GM19468 (cell line): ENCODE results near the gene ENDOD1.
"Not testable (repeated sequence)": the region's sequence is repeated elsewhere in the genome, so short reads cannot be mapped to it uniquely, and the experiment has no call there.

Experiments
- ATAC-seq: cut with Tn5 transposase; IDR thresholded peaks from one replicate; pipeline ENCODE4 v1.9.1; 2021; ENCODE audit warnings: mild to moderate bottlenecking, moderate library complexity, moderate number of reproducible peaks; ENCODE audit not compliant: unreplicated experiment; ENCODE audit errors: extremely low read depth

The ENDOD1 gene

DNA sequence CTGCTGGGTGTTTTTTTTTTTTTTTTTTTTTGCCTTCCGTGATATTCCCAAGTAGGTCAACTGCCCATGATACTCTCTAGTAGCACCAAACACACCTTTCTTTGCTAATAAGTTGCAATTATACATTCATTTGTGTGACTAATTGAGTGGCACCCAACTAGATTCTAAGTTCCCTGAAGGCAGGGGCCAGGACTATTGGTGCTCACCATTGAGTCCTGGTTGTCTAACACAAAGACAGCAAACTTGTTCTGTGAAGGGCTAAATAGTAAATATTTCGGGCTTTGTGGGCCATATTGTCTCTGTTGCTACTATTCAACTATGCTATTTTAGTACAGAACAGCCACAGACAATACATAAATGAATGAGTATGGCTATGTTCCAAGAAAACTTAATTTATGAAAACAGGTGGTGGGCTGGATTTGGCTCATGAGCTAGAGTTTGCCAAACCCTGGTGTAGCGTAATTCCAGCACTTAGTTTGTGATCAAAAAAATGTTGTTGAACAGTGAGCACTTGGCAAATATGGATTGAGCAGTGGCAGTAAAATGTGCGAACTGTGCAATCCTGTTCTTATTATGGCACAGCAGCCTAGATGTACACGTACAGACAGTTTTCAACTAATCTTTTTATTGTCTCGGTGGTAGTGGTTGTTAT, 11.3 kb downstream of the ENDOD1 start:
- ATAC-seq = no peak

DNA sequence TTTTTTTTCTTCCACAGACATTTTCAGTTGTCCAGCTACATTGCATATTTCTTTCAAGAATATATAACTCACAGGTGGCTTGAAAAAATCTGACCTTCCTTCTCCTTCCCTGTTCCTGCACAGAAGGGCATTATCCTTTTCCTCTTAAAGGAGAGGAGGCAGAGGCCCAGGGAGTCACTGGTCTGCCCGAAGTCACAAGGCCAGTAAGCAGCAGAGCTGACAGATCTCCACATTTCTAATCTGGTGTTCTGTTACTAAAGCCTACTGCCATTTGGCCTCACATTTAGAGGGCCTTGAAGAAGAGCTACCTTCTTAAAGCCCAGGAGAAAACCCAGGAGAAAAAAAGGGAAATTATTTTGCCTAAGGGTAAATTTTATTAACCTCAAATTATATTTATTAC, 12.3 kb downstream of the ENDOD1 start:
- ATAC-seq = no peak

DNA sequence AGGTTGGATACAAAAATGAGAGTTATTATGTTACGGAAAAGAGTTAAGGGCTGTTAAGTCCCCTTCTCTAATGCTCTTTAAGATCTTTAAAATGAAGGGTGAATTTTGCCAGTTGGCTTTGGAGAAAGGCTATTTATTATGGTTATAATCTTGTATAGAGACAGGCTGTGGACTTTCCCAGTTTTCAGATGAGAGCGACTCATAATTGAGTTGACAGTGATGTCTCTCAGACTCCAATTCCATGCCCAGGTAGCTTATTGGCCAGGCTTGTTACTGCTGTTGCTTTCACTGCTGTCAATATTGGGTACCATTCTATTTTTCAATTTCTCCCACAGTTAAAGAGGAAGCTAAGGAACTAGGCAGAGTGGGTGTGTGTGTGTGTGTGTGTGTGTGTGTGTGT, 13.1 kb downstream of the ENDOD1 start:
- ATAC-seq = no peak

GRCh38 chr11:95103701-95104100, 14.1 kb downstream of the ENDOD1 start:
- no peak for ATAC-seq

DNA sequence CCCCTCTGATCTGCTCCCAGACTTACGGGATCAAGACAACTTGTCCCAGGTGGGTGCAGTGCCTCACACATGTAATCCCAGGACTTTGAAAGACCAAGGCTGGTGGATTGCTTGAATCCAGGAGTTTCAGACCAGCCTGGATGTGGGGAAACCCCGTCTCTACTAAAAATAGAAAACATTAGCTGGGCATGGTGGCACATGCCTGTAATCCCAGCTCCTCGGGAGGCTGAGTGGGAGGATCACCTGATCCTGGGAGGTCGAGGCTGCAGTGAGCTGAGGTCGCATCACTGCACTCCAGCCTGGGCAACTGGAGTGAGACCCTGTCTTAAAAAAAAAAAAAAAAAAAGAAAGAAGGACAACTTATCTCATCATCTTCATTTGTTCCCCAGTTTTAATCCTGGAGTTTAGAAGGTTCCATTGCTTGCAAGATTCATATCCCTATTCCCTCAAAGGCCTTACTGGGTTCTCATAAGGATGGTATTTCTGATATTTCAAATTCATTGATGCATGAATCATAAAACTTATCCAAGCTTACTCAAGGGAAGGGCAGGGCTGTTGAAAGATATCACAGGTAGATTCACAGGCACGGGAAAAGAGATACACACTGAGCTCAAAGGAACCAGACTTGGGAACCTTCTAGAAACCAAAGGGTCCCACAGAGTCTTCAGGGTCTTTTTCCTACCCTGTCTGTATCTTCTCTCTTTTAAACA, 14.6 kb downstream of the ENDOD1 start:
- ATAC-seq = no peak

DNA sequence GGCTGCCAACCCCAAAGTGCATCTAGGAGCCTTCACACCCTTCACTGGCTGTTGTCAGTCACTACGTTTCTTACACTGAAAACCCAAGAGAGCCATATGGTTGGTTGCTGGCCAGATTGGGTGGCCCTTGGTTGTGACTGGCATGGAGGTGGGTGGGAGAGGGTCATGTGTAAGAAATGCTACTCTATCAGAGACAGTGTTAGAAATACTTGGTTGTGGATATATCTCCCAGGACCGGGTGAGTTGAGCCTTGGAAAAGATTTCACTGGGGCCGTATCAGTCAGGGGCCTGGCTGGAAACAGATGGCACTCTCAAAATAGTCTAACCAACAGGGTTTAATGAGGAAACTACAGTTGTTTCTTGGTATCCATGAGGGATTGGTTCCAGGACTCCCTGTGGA, 15.2 kb downstream of the ENDOD1 start:
- ATAC-seq = no peak

GRCh38 chr11:95108159-95108611, 18.5 kb downstream of the ENDOD1 start:
- ATAC-seq = no peak

DNA sequence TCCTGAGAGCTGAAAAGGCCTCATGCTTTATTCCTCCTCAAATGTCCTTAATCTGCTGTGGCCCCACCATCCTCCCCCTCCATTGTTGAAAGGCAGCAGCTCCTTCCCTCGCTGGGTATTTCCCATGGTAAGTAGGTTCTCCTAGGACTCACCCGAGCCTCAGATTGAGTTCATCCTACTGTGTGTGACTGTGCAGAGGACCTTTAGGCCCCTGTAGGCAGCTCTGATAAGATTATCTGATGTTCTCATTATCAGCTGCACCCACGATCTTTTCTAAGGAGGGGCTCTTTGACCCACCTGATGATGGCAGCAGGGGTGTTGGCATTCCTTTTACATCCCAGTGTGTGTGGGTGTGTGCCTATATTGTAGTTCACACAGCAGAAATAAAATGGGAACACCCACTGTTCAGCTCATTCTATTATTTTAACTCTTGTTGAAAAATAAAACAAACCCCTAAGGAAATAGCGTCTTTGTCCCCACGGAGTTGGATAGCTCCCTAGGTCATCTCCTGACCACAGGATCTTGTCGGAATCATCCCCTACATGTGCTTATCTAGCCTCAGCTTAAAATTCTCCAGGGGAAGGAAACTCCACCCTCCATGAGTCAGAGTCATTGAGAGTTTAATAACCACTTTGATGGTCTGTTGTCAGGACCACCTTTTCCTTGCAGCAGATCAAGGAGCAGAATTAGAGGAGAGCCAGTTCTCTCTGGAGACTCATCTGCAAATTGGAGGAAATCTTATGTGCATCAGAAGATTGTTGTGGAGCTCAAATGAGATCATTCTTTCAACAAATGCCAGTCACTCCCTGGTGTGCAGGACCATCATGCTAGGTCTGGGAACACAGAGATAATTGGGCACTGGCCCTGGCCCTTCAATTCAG, 19.3 kb downstream of the ENDOD1 start:
- ATAC-seq = no peak

- not testable (repeated sequence) for ATAC-seq
Measured at GRCh38 chr11:95111471-95111870, 21.8 kb downstream of the ENDOD1 start.

DNA sequence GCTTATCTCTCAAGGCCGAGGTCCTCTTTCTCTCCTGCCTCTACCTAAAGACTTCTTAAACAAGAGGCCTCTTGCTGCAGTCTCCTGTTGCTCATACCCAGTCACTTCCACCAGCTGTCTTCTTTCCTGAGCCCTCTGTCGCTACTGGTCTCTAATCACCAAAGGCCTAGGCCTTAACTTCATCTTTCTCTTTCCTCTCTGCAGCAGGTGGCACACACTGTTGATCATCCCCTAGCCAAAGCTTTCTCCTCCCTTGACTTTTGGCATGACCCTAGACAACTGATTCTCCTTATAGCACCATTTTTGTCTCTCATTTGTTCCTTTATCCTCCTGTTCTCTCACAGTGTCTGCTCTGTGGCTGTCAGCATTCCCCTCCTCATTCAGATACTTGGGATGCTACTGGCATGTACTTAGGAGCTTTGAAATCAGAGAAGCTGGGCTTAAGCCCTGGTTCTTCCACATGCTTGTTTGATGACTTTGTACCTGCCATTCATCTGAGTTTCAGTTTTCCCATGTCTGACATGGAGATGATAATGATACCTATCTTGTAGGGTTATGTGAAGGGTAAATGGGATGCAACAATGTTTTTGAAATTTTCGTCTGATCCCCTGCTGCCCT, 22.4 kb downstream of the ENDOD1 start:
- ATAC-seq = no peak

GRCh38 chr11:95115597-95115996, 26.0 kb downstream of the ENDOD1 start:
- ATAC-seq = no peak

DNA sequence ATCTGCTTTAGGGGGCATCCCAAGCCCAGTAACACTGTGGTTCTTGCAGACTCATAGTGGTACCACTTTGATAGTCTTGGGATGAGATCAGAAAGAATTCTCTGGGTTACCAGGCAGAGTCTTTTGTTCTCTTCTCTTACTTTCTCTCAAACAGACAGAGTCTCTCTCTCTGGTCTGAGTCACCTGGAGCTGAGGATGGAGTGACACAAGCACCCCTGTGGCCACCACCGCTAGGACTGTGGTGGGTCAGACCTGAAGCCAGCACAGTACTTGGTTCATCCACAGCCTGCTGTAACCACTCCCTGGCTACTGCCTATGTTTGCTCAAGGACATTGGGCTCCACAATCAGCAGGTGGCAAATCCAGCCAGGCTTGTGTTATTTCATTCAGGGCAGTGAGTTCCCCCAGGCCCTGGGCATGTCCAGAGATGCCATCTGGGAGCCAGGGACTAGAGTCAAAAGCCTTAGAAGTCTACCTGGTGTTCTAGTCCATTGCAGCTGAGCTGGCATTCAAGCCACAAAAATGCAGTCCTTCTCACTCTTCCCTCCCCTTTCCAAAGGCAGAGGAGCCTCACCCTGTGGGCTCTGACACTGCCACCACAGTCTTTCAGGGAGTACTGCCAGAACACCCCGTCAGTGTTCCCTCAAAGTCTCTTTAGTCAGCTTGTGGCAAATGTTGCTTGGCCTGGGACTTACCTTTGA, 29.9 kb downstream of the ENDOD1 start:
- no peak for ATAC-seq

DNA sequence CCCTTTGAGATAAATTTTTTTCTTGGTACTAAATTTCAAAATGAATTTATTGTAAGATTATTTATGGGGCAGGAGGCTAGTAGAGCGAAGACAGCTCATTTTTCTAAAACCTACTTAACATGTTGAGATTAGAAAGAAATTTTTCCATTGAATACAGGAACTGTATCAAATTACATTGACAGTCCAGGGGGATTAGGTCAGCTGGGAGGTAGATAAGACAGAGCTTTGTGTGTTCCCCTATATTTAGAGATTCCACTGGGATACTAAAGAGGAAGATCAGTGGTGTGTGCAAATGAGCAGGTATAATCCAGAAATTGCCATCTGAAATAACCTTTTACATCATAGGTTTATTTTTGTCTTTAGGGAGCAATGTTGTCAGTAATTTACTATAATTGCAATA, 32.1 kb downstream of the ENDOD1 start:
- no peak for ATAC-seq

DNA sequence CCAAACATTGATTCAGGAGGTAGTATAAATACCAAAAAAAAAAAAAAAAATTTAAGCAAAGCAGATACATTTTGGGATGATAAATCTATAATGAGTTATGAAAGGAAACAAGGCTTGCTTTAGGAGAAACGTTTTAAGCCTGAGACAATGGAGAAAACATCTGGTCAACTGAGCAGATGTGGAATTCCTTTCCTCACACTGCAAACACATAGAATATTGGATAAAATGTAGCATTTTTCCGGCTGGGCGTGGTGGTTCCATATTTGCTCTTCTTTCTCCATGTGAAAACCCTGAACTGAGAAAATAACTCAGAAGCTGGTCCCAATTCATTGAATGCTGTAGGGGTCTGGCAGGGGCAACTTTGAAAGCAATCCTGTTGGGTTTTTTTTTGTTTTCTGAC, 33.9 kb downstream of the ENDOD1 start:
- ATAC-seq = no peak

GRCh38 chr11:95128602-95129001, 39.0 kb downstream of the ENDOD1 start:
- no peak for ATAC-seq

DNA sequence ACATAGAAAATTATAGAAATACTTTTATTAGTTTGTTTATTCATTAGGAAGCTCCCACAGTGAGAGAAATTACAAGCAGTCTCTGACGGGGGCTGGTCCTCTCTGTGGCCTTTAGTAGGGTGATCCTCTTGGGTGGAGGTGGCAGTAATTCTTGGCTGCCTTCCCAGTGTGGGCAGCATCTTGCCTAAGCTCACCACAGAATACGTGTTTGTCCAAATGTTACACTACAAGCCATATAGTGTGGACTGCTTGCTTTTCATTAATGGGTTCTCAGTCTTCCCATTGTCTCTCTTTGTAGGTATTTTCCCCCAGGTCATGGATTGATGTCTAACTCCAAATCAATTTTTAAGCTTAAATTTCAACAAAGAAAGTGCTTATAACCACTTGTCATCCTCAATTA, 43.3 kb downstream of the ENDOD1 start:
- no peak for ATAC-seq

GRCh38 chr11:95134491-95134890, 44.8 kb downstream of the ENDOD1 start:
- ATAC-seq = no peak

DNA sequence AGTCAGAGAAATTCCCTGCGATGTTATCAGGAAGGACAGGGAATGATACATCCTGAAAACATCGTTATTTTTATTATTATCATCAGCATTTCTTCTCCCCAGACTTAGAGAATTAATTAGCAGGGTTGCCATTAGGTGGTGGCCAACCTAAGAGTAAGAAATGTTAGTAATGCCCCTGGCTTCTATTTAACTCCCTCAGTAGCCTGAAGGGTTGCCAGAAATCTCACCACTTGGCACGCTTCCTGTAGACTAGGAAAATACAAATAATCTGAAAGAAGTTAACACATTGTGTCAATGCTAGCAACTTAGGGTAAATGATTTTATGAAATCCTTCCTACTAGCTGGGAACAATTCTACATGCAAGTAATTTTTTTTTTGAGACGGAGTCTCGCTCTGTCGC, 45.5 kb downstream of the ENDOD1 start:
- no peak for ATAC-seq

GRCh38 chr11:95135880-95136279, 46.2 kb downstream of the ENDOD1 start:
- ATAC-seq = no peak

DNA sequence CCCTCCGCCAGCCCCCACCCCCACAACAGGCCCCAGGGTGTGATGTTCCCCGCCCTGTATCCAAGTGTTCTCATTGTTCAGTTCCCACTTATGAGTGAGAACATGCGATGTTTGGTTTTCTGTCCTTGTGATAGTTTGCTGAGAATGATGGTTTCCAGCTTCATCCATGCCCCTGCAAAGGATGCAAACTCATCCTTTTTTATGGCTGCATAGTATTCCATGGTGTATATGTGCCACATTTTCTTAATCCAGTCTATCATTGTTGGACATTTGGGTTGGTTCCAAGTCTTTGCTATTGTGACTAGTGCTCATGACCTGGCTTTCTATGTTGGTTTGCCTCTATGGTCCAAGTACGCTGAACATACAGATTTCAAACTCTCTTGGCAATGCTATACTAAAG, 47.1 kb downstream of the ENDOD1 start:
- not testable (repeated sequence) for ATAC-seq
